ENCODE data around the gene CERT1.

GRCh38 chr5:75468593-75468992 is 42.8 kb downstream of the CERT1 start:
- no peak for TF ChIP-seq POLR2A (IDR thresholded peaks at IDR 0.05)
- TF ChIP-seq CTCF (IDR thresholded peaks at IDR 0.05) = no peak

Data from prostate gland (tissue), 2 donors.